GM12891 (cell line): ENCODE data around the gene HNRNPU.

Source experiments
- PAX5 ChIP-seq: IDR thresholded peaks from 2 replicates; pipeline ENCODE4 v1.6.1; 2011; ENCODE audit warnings: low read length, moderate library complexity, mild to moderate bottlenecking; ENCODE audit not compliant: insufficient read depth, severe bottlenecking
- POLR2A ChIP-seq: IDR thresholded peaks from 2 replicates; pipeline ENCODE4 v1.6.1; 2011; ENCODE audit warnings: low read depth, low read length, control low read depth
- POLR2AphosphoS5 ChIP-seq: IDR thresholded peaks from 2 replicates; pipeline ENCODE4 v1.6.1; 2011; ENCODE audit warnings: low read depth, low read length, control low read depth
- POU2F2 ChIP-seq: IDR thresholded peaks from 2 replicates; pipeline ENCODE4 v1.6.1; 2011; ENCODE audit warnings: low read depth, mild to moderate bottlenecking, control low read depth, low read length, moderate library complexity
- SPI1 ChIP-seq: IDR thresholded peaks from 2 replicates; pipeline ENCODE4 v1.6.1; 2011; ENCODE audit warnings: low read depth, low read length, control low read depth
- TAF1 ChIP-seq: IDR thresholded peaks from 2 replicates; pipeline ENCODE4 v1.6.1; 2011; ENCODE audit warnings: low read depth, low read length, control low read depth

GRCh38 chr1:244802556-244803239 lies 61.6 kb downstream of the HNRNPU start:
- no peak for TF ChIP-seq POLR2A
- no peak for TF ChIP-seq SPI1
- TF ChIP-seq POLR2AphosphoS5: no peak
- no peak for TF ChIP-seq TAF1
- no peak for TF ChIP-seq POU2F2
- no peak for TF ChIP-seq PAX5
